ENCODE data around the gene SRRM5.

DNA sequence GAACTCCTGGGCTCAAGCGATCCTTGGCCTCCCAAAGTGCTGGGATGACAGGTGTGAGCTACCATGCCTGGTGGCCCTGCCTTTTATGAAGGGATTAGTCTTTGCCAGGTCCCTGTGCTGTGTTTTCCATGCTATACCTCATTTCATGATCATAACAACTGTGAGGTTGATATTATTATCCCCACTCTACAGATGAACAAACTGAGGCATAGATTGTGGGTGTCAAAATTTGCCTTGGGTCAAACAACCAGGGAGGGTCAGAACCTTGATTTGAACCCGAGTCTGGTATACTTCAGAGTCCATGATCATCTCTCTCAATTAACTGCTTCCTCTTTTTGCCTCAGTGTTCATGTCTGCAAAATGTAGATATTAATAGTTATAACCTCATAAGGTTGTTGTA lies 29.4 kb upstream of the SRRM5 start:
- TF ChIP-seq POLR2A (IDR thresholded peaks at IDR 0.05; ENCODE audit: extremely low read depth, insufficient read length): no peak
- no peak for TF ChIP-seq MYC (IDR thresholded peaks at IDR 0.05; ENCODE audit: low read depth, low read length)
- TF ChIP-seq, protein P1, sequence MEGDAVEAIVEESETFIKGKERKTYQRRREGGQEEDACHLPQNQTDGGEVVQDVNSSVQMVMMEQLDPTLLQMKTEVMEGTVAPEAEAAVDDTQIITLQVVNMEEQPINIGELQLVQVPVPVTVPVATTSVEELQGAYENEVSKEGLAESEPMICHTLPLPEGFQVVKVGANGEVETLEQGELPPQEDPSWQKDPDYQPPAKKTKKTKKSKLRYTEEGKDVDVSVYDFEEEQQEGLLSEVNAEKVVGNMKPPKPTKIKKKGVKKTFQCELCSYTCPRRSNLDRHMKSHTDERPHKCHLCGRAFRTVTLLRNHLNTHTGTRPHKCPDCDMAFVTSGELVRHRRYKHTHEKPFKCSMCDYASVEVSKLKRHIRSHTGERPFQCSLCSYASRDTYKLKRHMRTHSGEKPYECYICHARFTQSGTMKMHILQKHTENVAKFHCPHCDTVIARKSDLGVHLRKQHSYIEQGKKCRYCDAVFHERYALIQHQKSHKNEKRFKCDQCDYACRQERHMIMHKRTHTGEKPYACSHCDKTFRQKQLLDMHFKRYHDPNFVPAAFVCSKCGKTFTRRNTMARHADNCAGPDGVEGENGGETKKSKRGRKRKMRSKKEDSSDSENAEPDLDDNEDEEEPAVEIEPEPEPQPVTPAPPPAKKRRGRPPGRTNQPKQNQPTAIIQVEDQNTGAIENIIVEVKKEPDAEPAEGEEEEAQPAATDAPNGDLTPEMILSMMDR (IDR thresholded peaks at IDR 0.05; ENCODE audit: low read depth, low read length): no peak
- TF ChIP-seq, protein P2, sequence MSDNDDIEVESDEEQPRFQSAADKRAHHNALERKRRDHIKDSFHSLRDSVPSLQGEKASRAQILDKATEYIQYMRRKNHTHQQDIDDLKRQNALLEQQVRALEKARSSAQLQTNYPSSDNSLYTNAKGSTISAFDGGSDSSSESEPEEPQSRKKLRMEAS (IDR thresholded peaks at IDR 0.05; ENCODE audit: low read depth, low read length): no peak

All from NB4 (cell line).